CD4-positive, alpha-beta T cell (primary cell): ENCODE results near the gene CTNNA2. TPM values are rescaled to one million over a fixed set of nuclear protein-coding genes. Genes with fewer than 3 reads are reported as not detected.

Source experiments
- ATAC-seq: fragments of 200-7000 bp; cut with Tn5 transposase; one replicate; pipeline ENCODE4 v1.10.0; 2022; ENCODE audit warnings: mild to moderate bottlenecking; ENCODE audit not compliant: poor library complexity
- CTCF ChIA-PET: fragments of 350-600 bp; sonication (Branson Sonifier 250); formaldehyde crosslinking; loops from one replicate; lab custom pipeline; 2021; ENCODE audit warnings: antibody characterized with exemption, inconsistent platforms; lab: Charles Lee
- POLR2A ChIA-PET: fragments of 350-600 bp; sonication (Branson Sonifier 250); formaldehyde crosslinking; loops from one replicate; lab custom pipeline; 2021; ENCODE audit warnings: antibody characterized with exemption, inconsistent platforms; lab: Charles Lee
- DNase-seq, 14 experiments: peaks; one replicate each; pipeline ENCODE4 v3.0.0-alpha.2; 2013 to 2020; ENCODE audit warnings: mixed read lengths in 2 of 14
- H3K27ac ChIP-seq, 2 donors: one replicate each; pipeline versions ENCODE4 v1.5.1 to v1.7.0; 2013; ENCODE audit warnings: low read length in 2 of 2, low read depth in 1 of 2, mild to moderate bottlenecking in 1 of 2
- H3K27me3 ChIP-seq, 2 experiments: 1 replicate in 1 of 2; 2 replicates in 1 of 2; pipeline versions ENCODE4 v1.6.1 to v1.7.0; 2013; ENCODE audit warnings: low read length in 2 of 2, control low read depth in 1 of 2, mild to moderate bottlenecking in 1 of 2, moderate library complexity in 1 of 2; ENCODE audit not compliant: insufficient read depth in 2 of 2, control insufficient read depth in 1 of 2
- H3K36me3 ChIP-seq: one replicate; pipeline ENCODE4 v1.6.1; 2013; ENCODE audit warnings: low read length, control low read depth; ENCODE audit not compliant: insufficient read depth
- H3K4me1 ChIP-seq: one replicate; pipeline ENCODE4 v1.6.1; 2013; ENCODE audit warnings: low read length, control low read depth; ENCODE audit not compliant: insufficient read depth
- H3K4me3 ChIP-seq: one replicate; pipeline ENCODE4 v1.5.1; 2013; ENCODE audit warnings: mild to moderate bottlenecking, low read length, moderate library complexity
- H3K9me3 ChIP-seq, 2 experiments: 1 replicate in 1 of 2; 2 replicates in 1 of 2; pipeline versions ENCODE4 v1.6.1 to v1.7.0; 2013; ENCODE audit warnings: low read length in 2 of 2, mild to moderate bottlenecking in 2 of 2, control low read depth in 1 of 2, moderate library complexity in 1 of 2; ENCODE audit not compliant: control insufficient read depth in 1 of 2, insufficient read depth in 1 of 2
- H3K27ac Mint-ChIP-seq: one replicate; pipeline ENCODE4 v1.8.0; 2020; ENCODE audit warnings: mixed read lengths
- H3K27me3 Mint-ChIP-seq: one replicate; pipeline ENCODE4 v1.8.0; 2021; ENCODE audit warnings: mixed read lengths
- H3K36me3 Mint-ChIP-seq: one replicate; pipeline ENCODE4 v1.8.0; 2021; ENCODE audit warnings: low read depth, mixed read lengths
- H3K4me1 Mint-ChIP-seq: one replicate; pipeline ENCODE4 v1.8.0; 2021; ENCODE audit warnings: low read depth, mixed read lengths
- H3K4me3 Mint-ChIP-seq: one replicate; pipeline ENCODE4 v1.8.0; 2020; ENCODE audit warnings: mild to moderate bottlenecking, mixed read lengths
- H3K9me3 Mint-ChIP-seq: one replicate; pipeline ENCODE4 v1.8.0; 2020; ENCODE audit warnings: mixed read lengths
- intact Hi-C, 2 experiments: fragments of 100-400 bp; cut with DNase I in 1 of 2; cut with micrococcal nuclease in 1 of 2; formaldehyde crosslinking; loops; one replicate each; pipeline versions ENCODE4 v1.15.1 to v1.9.0; 2023 to 2025; cut with DNase I, micrococcal nuclease
- total RNA-seq, 174 experiments: library from RNA in 2 of 174; stranded (reverse) in 2 of 174; gene quantifications; one replicate each; pipeline ENCODE4 v1.2.3 and lab custom pipeline; 2021 to 2026
- TF ChIP-seq, protein P1 (sequence below): fragments of 200-600 bp; IDR thresholded peaks from one replicate; pipeline ENCODE4 v1.8.0; 2022; ENCODE audit warnings: antibody characterized with exemption, mild to moderate bottlenecking

The CTNNA2 gene
- total RNA-seq, 2 experiments from 2014 or later: not detected

DNA sequence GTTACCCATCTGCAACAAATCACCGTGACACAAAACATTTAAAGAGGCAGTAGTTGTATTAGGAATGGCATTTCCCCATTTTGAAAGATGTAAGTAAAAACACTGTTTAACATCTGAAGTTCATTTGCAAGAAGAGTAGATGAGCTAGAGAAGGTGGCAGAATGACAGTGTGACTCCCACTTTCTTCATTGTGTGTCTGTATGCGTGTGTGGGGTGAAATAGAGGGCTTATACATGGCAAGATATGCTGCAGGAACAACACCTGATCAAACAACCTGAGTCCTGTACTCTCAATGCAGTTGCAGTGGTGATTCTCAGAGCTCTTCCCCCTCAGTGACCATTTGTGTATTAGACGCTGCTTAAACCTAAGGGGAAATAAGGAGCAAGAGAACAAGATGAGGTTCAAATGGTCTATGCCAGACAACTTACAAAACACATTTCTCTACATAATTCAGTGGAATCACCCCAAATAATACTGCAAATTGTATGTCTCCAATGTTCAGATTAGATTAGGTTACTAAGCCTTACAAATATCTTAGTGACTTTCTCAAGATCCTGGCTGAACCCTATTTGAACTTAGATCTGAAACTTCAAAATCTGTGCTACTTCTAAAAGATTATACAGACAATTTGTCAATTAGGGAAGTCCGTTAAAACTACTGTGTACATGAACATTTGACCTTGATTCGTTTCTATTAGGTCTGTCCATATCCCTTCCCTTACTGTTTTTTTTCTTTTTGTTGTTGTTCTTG, 561.6 kb downstream of the CTNNA2 start:
- Mint-ChIP-seq H3K9me3 (no peaks in the 10 kb centered on the region), H3K27ac (no peak overlapping the region), H3K36me3 (no peaks in the 10 kb centered on the region), H3K4me1 (no peaks in the 10 kb centered on the region), H3K27me3 (peaks cover 15% of the 10 kb centered on the region), H3K4me3 (no peak overlapping the region)
- ChIA-PET CTCF (interaction anchor here (0.6 kb wide), 1 partner anchor 631 kb away, joined by 3 read pairs; no protein-coding TSS in a partner anchor), POLR2A (no interaction called here)
- TF ChIP-seq, protein P1, sequence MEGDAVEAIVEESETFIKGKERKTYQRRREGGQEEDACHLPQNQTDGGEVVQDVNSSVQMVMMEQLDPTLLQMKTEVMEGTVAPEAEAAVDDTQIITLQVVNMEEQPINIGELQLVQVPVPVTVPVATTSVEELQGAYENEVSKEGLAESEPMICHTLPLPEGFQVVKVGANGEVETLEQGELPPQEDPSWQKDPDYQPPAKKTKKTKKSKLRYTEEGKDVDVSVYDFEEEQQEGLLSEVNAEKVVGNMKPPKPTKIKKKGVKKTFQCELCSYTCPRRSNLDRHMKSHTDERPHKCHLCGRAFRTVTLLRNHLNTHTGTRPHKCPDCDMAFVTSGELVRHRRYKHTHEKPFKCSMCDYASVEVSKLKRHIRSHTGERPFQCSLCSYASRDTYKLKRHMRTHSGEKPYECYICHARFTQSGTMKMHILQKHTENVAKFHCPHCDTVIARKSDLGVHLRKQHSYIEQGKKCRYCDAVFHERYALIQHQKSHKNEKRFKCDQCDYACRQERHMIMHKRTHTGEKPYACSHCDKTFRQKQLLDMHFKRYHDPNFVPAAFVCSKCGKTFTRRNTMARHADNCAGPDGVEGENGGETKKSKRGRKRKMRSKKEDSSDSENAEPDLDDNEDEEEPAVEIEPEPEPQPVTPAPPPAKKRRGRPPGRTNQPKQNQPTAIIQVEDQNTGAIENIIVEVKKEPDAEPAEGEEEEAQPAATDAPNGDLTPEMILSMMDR: no peak
- Histone ChIP-seq H3K27ac (no peak overlapping the region), H3K36me3 (no peaks in the 10 kb centered on the region), H3K9me3 (peaks cover 0 to 3% of the 10 kb centered on the region in 2 experiments), H3K27me3 (no peaks in the 10 kb centered on the region), H3K4me1 (no peaks in the 10 kb centered on the region), H3K4me3 (no peak overlapping the region)
- DNase-seq: no peak
- no peak for ATAC-seq
- intact Hi-C loops: no loop called here

DNA sequence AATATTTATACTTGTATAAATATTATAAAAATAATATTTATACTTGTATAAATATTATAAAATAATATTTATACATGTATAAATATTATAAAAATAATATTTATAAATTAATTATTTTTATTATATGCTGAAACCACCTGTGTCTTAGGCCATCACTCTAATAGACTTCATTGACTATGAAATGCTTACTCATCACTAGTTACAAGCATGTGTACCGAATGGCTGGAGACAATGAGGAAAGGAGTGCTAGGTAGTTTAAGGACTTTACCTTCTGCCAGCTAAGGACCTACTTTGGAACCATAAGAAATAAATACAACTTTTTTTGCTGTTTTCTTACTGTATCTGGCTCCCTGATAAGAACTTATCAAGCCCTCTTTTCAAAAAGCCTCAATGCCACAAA, 562.9 kb downstream of the CTNNA2 start:
- H3K4me1 Mint-ChIP-seq: no peaks in the 10 kb centered on the region
- intact Hi-C loops: no loop called here
- peaks cover 0 to 4% of the 10 kb centered on the region in 2 experiments for H3K9me3 ChIP-seq
- H3K36me3 ChIP-seq: no peaks in the 10 kb centered on the region
- TF ChIP-seq, protein P1: no peak
- ATAC-seq (no peak), DNase-seq (no peak)
- no peaks in the 10 kb centered on the region for H3K9me3 Mint-ChIP-seq
- no peak overlapping the region for H3K27ac Mint-ChIP-seq
- no peak overlapping the region for H3K4me3 ChIP-seq
- POLR2A ChIA-PET: no interaction called here
- no peaks in the 10 kb centered on the region for H3K4me1 ChIP-seq
- no peak overlapping the region for H3K4me3 Mint-ChIP-seq
- no peaks in the 10 kb centered on the region for H3K36me3 Mint-ChIP-seq
- no peaks in the 10 kb centered on the region for H3K27me3 ChIP-seq
- H3K27me3 Mint-ChIP-seq: peaks cover 15% of the 10 kb centered on the region
- H3K27ac ChIP-seq: no peak overlapping the region
- CTCF ChIA-PET: no interaction called here

- TF ChIP-seq, protein P1: no peak
- intact Hi-C loops: no loop called here
- no peak overlapping the region for H3K27ac ChIP-seq
- H3K36me3 Mint-ChIP-seq: no peaks in the 10 kb centered on the region
- H3K4me3 ChIP-seq: no peak overlapping the region
- peaks cover 6% of the 10 kb centered on the region for H3K27me3 Mint-ChIP-seq
- POLR2A ChIA-PET: no interaction called here
- H3K27ac Mint-ChIP-seq: no peak overlapping the region
- no peak overlapping the region for H3K4me3 Mint-ChIP-seq
- ATAC-seq (no peak), DNase-seq (no peak)
- H3K9me3 Mint-ChIP-seq: no peaks in the 10 kb centered on the region
- H3K4me1 ChIP-seq: no peaks in the 10 kb centered on the region
- H3K9me3 ChIP-seq: peaks cover 0 to 4% of the 10 kb centered on the region in 2 experiments
- no peaks in the 10 kb centered on the region for H3K27me3 ChIP-seq
- H3K36me3 ChIP-seq: no peaks in the 10 kb centered on the region
- H3K4me1 Mint-ChIP-seq: no peaks in the 10 kb centered on the region
- CTCF ChIA-PET: no interaction called here
Measured at GRCh38 chr2:80078290-80079036, 565.6 kb downstream of the CTNNA2 start.
